ENCODE results near the gene HECTD1.

GRCh38 chr14:31170411-31170810 is 37.2 kb downstream of the HECTD1 start:
- TF ChIP-seq POLR2A (IDR thresholded peaks at IDR 0.05) = no peak
- TF ChIP-seq CTCF (IDR thresholded peaks at IDR 0.05) = no peak

Measured in Peyer's patch (tissue), 4 donors.